GM18519 (cell line): Measurements from ENCODE around the gene ISCU.
"Not testable (repeated sequence)": the region's sequence is repeated elsewhere in the genome, so short reads cannot be mapped to it uniquely, and the experiment has no call there.

ENCODE experiments used
- ATAC-seq: cut with Tn5 transposase; IDR thresholded peaks from one replicate; pipeline ENCODE4 v1.9.1; 2021; ENCODE audit warnings: mild to moderate bottlenecking, moderate library complexity; ENCODE audit not compliant: unreplicated experiment, low FRiP score

Gene ISCU

GRCh38 chr12:108542320-108542719 lies 20.1 kb upstream of the ISCU start:
- no peak for ATAC-seq

- no peak for ATAC-seq
Measured at GRCh38 chr12:108543652-108544051, 18.7 kb upstream of the ISCU start.

GRCh38 chr12:108547686-108548085 lies 14.7 kb upstream of the ISCU start:
- ATAC-seq, result no peak

GRCh38 chr12:108548954-108549521 lies 13.4 kb upstream of the ISCU start:
- ATAC-seq, result no peak

- ATAC-seq, result no peak
Measured at GRCh38 chr12:108551535-108551934, 10.9 kb upstream of the ISCU start.

GRCh38 chr12:108553799-108554198 lies 8.6 kb upstream of the ISCU start:
- ATAC-seq, result no peak

- not testable (repeated sequence) for ATAC-seq
Measured at GRCh38 chr12:108555383-108555782, 7.0 kb upstream of the ISCU start.

- ATAC-seq, result no peak
Measured at GRCh38 chr12:108559007-108559655, 3.3 kb upstream of the ISCU start.

GRCh38 chr12:108559748-108560147 lies 2.6 kb upstream of the ISCU start:
- ATAC-seq, result no peak

- ATAC-seq, result no peak
Measured at GRCh38 chr12:108560321-108560721, 2.1 kb upstream of the ISCU start.

- peak; percentile 31 for ATAC-seq
Measured at GRCh38 chr12:108560752-108561719, 1.4 kb upstream of the ISCU start, which contains the start of gene SART3. Gene SART3 (minus strand): TSS chr12:108561173. CDS start chr12:108561154, 19 bp downstream.

- no peak for ATAC-seq
Measured at GRCh38 chr12:108561852-108562347, 496 bp upstream of the ISCU start.

GRCh38 chr12:108563136-108563803 lies 874 bp downstream of the ISCU start:
- no peak for ATAC-seq

GRCh38 chr12:108563804-108564151 lies 1.4 kb downstream of the ISCU start:
- ATAC-seq, result no peak

- no peak for ATAC-seq
Measured at GRCh38 chr12:108564724-108565123, 2.3 kb downstream of the ISCU start.

- no peak for ATAC-seq
Measured at GRCh38 chr12:108565146-108565545, 2.8 kb downstream of the ISCU start.

GRCh38 chr12:108565976-108566375 lies 3.6 kb downstream of the ISCU start:
- ATAC-seq, result no peak

GRCh38 chr12:108566452-108566851 lies 4.1 kb downstream of the ISCU start:
- no peak for ATAC-seq

GRCh38 chr12:108567406-108568337 lies 5.3 kb downstream of the ISCU start:
- ATAC-seq, result no peak
